GM21717 (cell line): Measurements from ENCODE around the gene ITIH2.
"Not testable (repeated sequence)": the region's sequence is repeated elsewhere in the genome, so short reads cannot be mapped to it uniquely, and the experiment has no call there.

Source experiments
- ATAC-seq: cut with Tn5 transposase; IDR thresholded peaks from one replicate; pipeline ENCODE4 v1.9.1; 2021; ENCODE audit warnings: mild to moderate bottlenecking, moderate library complexity; ENCODE audit not compliant: unreplicated experiment

The ITIH2 gene

DNA sequence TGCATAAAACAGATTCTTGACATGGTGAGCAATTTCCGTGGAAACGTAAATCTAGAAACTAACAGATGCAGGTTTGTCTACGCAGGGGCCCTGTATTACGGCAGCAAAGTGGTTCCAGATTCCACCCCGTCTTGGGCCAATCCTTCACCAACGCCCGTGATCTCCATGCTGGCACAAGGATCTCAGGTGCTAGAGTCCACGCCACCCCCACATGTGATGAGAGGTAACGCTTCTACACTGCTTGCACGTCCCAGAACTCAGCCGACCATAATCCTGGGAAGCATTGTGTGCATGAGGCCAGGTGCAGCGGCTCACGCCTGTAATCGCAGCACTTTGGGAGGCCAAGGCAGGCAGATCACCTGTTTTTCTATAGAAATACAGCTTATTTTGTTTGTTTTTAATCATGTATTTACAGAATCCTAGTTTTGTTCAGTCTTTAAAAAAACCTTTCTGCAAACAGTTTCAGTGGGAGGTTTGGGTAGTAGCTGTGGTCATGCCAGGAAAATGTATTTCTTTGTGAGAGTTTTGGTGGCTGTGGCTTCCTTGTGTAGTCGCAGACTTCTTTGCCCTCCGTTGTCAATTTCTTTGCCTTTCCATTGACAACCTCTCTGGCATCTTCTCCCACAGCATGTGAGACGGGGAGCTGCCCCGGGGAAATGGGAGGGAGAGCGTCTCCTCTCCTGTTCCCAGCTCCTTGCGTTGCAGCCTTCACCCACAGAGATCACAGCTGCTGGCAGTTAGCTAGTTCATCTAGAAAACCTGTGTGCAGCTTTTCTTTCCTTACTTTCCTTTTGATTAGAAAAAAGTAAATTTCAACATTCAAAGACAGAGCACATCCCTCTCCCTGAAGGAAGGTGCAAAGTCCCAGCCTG, 35.7 kb downstream of the ITIH2 start:
- no peak for ATAC-seq

DNA sequence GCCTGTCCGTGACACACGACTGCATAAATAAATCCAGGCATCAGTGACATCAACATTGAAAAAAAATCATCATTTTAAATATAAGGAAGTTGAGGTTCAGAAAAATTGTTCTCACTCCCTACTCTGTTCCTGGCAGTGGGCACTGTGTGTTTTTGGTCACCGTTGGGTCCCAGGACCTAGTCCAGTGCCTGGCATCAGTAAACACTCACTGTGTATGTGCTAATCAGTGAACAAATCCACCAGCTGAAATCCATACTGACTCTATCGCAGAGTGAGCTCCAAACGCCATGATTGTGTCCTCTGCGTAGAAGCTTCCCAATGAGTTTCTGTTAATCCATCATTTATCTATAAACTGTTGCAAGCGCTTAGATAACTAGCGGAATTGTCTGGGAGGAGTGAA, 41.2 kb downstream of the ITIH2 start:
- no peak for ATAC-seq

DNA sequence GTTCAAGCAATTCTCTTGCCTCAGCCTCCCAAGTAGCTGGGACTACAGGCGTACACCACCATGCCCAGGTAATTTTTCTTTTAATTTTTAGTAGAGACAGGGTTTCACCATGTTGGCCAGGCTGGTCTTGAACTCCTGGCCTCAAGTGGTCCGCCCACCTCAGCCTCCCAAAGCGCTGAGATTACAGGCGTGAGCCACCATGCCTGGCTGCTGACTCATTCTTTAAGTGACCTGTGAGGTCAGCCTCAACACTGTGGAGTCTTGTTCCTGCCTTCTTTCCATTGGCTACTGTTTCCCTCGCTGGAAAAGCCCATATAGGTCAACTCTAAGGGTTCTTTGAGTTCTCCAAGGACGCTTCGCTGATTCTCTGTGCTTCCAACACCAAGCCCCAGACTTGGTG, 45.5 kb downstream of the ITIH2 start:
- not testable (repeated sequence) for ATAC-seq

GRCh38 chr10:7750222-7750621, 47.1 kb downstream of the ITIH2 start:
- no peak for ATAC-seq

DNA sequence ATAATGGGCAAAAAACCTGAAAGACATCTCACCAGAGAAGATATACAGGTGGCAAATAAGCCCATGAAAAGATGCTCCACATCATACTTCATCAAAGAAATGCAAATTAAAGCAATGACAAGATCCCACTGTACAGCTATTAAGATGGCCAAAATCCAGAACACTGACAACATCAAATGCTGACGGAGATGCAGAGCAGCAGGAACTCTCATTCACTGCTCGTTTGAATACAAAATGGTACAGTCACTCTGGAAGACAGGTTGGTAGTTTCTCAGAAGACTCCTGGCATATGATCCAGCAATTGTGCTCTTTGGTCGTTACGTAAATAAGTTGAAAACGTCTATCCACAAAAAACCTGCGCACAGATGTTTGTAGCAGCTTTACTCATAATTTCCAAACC, 49.1 kb downstream of the ITIH2 start:
- no peak for ATAC-seq

GRCh38 chr10:7755103-7755502, 52.0 kb downstream of the ITIH2 start:
- ATAC-seq = no peak

GRCh38 chr10:7756360-7756992, 53.4 kb downstream of the ITIH2 start:
- no peak for ATAC-seq

GRCh38 chr10:7763929-7764328, 60.8 kb downstream of the ITIH2 start:
- no peak for ATAC-seq

- no peak for ATAC-seq
Measured at GRCh38 chr10:7766241-7766640, 63.1 kb downstream of the ITIH2 start.

GRCh38 chr10:7767209-7767608, 64.1 kb downstream of the ITIH2 start:
- no peak for ATAC-seq

DNA sequence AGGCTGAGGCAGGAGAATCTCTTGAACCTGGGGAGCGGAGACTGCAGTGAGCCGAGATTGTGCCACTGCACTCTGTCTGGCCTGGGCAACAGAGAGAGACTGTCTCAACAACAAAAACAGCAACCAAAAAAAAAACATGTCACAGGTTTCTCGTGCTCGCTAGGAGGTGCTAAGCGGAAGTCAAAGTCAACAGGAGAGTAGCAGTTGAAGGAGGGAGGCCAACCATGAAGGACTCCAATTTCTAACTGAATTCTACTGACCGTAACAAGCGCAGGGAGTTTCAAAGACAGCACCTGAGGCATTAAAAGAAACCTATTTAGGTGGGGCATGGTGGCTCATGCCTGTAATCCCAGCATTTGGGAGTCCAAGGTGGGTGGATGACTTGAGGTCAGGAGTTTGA, 65.3 kb downstream of the ITIH2 start:
- no peak for ATAC-seq

DNA sequence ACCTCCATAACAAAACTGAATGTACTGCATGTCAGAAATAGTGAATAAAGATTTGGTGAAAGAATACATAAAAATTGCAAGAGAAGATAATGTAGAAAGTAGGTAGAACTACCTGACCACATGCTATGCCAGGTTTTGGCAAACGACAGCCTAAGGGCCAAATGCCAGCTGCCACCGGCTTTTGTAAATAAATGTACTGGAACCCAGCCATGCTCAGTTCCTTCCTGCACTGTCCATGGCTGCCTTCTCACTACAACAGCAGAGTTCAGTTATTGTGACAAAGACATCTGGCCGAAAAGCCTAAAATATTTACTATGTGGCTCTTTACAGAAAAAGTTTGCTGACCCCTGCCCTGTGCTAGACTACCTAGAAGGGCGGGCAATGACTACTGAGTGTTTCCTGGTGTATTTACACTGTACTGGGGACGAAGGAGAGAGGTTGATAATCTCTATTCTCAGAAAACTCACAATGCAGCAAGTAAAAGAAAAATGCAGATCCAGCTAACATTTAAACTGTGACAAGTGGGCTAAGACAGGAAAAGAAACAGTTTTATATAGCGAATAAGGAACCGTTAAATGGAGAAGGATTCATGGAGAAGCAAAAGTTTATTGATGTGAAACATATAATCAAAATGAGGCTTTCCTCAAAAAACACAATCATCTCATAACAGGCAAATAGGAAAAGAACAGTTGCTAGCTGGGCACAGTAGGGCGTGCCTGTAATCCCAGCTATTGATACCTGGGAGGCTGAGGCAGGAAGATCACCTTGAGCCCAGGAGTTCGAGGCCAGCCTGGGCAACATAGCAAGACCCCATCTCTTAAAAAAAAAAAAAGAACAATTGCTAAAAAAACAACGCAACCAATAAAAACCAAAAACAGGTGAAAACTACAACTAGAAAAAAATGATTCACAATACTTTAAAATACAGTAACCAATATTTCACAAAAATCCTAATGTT, 71.0 kb downstream of the ITIH2 start:
- no peak for ATAC-seq

- no peak for ATAC-seq
Measured at GRCh38 chr10:7776777-7777176, 73.7 kb downstream of the ITIH2 start.

- not testable (repeated sequence) for ATAC-seq
Measured at GRCh38 chr10:7782194-7782593, 79.1 kb downstream of the ITIH2 start.

DNA sequence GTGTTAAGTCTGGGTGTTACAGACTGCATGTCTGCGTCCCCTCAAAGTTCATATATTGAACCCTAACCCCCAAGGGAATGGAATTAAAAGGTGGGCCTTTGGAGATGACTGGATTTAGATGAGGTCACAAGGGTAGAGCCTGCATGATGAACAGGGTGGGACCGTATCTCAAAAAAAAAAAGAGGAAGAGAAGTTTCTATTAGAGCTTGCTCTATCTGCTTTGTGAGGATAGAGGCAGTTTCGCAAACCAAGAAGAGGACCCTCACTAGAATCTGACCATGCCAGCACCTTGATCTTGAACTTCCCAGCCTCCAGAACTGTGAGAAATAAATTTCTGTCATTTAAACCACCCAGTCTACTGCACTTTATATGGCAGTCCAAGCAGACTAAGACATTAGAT, 83.3 kb downstream of the ITIH2 start:
- ATAC-seq = no peak

DNA sequence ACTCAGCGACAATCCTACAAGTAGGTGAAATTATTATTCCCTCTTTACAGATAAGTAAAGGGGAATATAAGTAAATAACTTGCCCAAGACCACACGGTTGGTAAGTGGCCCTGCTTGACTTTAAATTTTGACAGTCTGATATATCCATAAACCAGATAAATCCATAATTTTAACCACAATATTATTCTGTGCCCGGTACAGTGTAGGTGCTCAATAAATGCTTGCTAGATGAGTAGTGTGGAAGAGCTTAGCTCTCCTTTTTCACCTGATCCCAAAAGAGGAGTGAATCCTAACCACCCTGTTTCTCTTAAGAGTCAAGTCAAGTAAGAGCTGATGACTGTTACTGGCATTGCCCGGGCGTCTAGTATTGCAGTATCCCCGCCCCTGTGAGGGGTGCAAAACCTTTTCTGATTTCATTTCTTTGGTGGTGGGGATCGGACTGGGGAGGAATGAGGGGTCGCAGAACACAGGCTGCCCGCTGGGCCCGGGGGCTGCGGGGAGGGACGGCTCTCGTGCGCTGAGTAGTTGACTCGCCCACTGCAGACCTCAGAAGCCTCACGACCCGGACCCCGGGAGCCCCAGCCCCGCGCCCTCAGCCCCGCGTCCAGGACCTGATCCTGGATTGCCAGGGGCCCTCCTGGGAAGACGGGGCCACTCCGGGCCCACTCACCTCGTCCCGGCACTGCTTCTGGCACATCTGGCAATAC, 84.2 kb downstream of the ITIH2 start:
- ATAC-seq = peak; percentile 11

GRCh38 chr10:7787857-7788638, 84.9 kb downstream of the ITIH2 start, which contains the start of the genes ATP5F1C and KIN:
Gene ATP5F1C, plus strand, starts transcription at chr10:7788177. Its CDS starts 31 bp downstream, at chr10:7788208.
Gene KIN, minus strand, starts transcription at chr10:7787993. Its CDS starts 60 bp downstream, at chr10:7787933.
- peak; percentile 93 for ATAC-seq

- peak; percentile 19 for ATAC-seq
Measured at GRCh38 chr10:7788639-7789286, 85.6 kb downstream of the ITIH2 start.

DNA sequence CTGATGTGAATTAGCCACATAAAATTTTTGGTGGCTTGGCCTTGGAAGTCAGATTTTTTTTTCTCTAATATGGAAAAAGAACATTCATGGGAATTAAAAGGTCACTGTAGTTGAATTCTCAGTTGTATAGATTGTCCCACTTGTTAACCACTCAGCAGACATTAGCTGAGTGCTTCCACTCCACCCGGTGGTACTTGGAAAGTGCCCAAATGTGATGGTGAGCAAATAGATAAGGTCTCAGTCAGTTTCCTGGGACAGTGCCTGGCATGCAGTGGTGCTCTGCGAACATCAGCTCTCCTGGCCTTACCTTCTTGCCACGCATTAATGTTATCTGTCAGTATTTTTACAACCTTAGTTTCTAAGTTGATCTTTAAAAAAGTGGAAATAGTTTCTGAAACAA, 86.3 kb downstream of the ITIH2 start:
- no peak for ATAC-seq
